Stimulated activated CD4-positive, alpha-beta T cell treated with anti-CD3 and anti-CD28 coated beads, Interleukin-1b, Interleukin-23, amount 100 ng/mL, for 24 hours (primary cell): ENCODE measurements around the gene RSPO4.
"Not testable (repeated sequence)": the region's sequence is repeated elsewhere in the genome, so short reads cannot be mapped to it uniquely, and the experiment has no call there.

Source experiments
- DNase-seq, 4 experiments: peaks; one replicate each; pipeline ENCODE4 v3.0.0-alpha.2; 2020; ENCODE audit warnings: low read depth in 4 of 4, low spot score in 1 of 4

RSPO4 gene

DNA sequence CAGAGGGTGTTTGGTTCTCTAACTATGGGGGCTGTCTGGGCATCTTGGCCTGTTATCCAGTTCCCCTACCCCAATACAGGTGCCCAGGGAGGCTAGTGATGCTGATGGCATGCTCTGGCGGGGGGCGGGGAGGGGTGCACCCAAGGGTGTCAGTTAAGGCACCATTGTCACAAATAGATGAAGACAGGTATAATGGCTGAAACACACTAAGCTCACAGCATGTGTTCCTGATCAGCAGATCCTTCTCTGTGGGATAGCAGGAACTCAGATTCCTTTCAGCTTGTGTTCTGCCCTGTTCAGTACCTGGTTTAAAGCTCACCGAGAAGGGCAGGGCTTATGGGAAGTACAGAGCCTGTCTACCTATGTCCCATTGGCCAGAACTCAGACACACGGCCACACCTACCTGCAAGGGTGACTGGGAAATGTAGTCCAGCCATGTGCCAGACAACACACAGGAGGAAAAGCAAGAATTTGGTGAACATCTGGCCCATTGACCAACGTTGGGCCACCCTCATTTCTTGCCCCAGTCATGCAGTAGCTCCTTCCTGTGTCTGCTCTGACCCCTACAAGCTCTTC, 3.4 kb upstream of the RSPO4 start:
- peak in 1 of 4 experiments; percentile 10 for DNase-seq

DNA sequence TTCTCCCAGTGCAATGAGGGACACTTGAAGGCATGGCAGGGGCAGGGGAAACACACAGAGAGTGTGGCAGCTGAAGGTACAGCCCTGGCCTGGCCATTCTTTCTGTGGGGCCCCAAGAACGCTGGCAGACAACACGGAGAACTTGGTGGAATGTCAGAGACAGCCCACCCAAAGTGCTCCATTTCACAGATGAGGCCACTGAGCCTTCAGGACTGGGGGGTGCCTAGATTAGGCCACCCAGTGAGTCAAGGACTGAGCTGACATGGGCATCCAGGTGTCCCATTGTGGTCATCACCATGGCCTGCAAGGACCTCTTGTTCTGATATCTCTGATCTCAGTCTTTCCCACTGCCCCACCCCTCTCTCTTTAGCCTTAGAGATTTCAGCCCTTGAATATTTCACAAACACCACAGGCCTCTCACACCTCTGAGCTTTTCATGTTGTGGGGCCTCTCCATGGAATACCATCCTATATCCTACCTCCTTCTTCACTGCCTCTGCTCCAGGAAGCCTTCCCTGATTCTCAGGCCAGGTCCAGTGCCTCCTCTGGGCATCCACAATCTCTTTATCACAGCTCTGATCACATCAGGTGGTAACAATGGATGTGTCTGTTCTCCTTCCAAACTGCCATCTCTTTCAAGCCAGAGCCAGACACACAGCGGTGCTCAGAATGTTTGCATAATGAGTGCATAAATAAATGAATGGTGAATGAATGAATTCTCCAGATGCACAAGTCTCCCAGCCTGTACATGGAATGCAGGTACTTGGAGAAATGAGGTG, 2.0 kb upstream of the RSPO4 start:
- DNase-seq: no peak

DNA sequence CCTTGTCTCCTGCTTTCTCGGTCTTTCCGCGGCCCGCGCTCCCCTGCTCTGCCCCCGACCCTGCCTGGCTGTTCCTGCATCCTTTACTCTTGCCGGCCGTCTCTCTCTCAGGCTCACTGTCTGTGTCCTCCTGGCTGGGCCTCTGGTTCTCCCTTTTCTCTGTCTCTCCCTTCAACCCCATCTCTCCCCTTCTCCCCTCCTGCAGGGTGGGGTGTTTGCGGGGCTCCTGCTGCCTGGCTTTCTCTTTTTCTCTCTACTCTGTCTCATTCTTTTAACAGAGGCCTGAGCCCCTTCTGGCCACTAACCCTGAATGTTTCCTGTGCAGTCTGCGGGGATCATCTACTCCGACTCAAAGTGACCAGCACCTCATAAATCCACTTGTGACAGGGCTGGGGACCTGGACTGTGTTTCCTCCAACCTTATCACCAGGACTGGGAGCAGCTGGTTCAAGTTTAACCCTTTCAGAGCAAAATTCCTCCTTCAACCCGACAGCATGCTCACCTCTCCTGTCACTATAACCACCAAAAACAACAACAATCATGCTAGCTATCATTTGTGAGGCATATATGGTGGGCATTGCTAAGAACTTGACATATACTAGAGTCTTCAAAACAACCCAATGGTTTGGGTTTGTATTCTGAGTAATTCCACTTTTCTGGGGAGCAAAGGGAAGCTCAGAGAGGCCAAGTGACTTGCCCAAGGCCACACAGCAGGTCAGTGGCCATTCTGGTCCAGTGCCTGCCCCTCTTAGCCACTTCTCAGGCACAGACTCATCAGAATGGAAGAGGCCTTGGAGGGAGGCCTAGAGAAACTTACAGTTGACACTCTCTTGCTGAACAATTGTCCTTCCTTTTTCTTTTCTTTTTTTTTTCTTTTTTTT, 811 bp upstream of the RSPO4 start:
- no peak for DNase-seq

DNA sequence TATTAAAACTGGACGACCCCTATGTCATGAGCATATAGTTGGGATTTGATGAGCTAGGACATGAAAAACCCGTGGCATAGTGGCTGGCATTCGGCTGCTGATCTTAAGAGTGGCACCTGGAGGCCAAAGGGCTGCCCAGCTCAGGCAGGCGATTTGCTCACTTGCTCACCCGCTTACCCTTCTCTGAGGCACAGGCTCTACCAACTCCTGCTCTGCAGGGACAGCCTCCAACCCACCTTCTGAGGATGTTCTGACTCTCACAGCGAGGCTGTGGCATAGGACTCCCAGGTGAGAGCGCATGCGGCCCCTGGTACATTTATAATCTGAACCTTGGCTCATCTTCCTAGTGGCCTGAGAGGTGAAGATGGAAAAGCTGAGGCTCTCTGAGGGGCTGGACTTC, 995 bp downstream of the RSPO4 start:
- no peak for DNase-seq

DNA sequence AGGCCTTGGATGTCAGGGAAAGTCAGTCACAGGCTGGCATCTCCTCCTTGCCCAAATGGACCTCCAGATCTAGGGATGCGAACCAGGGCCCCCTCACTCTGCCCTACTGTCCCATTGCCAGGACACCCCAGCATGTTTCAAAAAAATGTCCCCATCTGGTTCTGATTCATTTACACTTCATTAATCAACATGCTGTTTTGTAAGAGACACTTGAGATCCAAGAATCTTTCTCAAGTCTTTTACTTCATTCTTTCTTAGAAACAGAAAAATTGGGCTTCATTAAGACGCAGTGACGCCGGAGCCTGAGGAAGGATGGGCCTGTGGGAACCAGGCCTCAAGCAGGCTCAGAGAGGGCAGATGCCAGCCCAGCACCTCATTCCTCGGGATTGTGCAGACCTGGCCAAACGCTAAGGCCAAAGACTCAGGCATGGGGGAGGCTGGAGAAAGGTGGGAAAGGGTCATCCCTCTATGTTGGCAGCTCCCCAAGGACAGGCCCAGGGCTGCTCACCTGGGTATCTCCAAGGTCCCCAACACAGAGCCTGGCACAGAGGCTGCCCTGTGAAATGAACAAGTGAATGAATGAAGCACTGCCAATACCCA, 3.8 kb downstream of the RSPO4 start:
- DNase-seq: no peak

DNA sequence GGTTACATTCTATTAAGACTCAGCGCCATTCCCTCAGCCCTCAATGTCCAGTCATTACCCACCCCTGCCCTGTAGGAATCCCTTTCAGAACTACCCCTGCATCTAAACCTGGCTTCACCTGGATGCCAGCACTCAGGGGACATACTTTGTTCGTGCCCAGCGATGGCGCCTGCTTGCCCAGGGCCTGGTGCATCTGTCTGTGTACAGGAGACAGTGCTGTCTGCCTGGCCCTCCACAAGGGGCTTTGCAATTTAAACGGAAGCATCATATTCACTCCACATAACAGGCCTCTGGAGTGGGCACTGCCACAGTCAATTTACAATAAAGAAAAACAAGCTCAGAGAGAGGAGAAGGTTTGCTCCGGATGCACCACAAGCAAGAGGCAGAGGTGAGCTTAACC, 4.6 kb downstream of the RSPO4 start:
- DNase-seq: no peak

DNA sequence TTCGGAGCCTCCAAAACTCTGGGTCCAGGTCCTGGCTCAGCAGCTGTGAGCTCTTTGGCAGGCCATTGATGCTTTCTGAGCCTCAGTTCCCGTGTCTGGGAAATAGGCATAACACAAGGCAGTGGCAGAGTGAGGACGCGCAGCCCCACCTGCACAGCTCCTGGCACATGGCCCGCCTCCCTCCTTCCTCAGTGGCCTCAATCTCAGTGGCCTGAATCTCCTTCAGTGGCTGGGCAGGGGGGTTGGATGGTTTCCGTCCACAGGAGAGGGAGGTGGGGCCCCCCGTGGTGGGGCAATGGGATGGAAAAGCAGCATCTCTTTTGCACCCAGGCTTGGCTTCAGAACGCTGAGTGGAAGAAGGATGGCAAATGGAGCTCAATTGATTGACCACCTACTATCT, 5.1 kb downstream of the RSPO4 start:
- DNase-seq: no peak

DNA sequence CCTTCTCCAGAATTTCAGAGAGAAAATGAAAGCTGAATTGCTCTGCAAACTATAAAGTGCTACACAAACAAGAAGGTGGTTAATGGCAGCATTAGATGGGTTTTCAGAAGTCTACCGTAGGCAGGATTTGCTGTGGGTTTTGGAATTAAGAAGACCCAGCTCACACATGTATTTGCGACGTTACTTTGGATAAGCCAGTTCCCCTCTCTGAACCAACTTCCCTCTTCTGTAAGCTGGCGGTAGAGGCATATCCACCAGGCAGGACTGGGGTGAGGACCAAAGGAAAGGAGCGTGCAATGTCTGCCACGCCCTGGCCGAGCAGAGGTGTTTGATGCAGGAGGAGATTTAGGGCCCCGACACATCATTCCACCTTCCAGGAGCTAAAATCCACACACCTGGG, 6.9 kb downstream of the RSPO4 start:
- DNase-seq: no peak

DNA sequence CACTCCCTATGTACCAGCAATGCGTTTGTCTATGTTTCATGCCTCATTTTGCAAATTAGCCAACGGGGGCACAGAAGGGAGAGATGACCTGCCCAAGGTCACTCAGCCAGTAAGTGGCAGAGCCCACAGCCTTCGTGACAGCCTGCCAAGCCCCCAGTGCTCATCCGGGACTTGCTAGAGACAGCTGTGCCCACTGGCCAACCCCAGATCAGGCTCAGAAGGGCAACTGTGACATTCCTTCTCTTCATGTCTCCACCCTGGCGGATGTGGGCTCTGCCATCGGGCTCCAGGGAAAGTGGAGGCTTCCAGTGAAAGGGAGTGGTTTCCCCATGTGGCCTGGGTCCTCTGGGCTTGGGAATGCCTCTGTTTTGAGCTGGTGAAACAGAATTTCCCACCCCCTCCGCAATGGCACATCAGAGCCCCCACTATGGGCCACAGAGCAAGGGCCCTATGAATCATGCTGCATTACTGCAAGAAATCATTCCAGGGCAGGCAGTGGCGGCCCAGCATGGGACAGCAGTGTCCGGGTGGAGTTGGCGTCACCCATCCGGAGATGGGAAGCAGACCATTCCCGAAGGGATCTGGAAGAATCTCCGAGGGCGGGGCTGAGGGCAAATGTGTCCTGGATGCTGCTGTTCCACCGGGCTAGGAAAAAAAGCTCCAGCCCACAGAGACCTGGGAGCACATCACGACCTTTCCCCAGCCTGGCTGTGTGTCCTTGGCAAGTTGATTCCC, 9.1 kb downstream of the RSPO4 start:
- DNase-seq: no peak

DNA sequence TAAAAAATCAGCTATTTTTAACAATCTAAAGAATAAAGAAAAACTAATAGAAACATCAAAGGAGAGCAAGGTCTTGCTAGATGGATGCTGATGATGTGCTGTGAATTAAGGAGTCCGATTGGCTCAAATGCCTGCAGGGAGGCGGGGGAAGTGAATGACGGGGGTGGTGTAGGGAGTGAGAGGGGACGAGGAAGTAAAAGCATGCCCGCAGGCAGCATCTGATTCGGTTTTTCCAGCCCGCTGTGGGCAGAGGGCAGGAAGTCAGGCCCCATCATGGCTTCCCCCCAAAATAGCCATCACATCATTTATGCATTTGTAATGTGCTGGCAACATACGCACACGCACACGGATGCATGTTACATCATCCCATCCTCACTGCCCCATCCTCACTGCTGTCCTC, 10.3 kb downstream of the RSPO4 start:
- DNase-seq: no peak

DNA sequence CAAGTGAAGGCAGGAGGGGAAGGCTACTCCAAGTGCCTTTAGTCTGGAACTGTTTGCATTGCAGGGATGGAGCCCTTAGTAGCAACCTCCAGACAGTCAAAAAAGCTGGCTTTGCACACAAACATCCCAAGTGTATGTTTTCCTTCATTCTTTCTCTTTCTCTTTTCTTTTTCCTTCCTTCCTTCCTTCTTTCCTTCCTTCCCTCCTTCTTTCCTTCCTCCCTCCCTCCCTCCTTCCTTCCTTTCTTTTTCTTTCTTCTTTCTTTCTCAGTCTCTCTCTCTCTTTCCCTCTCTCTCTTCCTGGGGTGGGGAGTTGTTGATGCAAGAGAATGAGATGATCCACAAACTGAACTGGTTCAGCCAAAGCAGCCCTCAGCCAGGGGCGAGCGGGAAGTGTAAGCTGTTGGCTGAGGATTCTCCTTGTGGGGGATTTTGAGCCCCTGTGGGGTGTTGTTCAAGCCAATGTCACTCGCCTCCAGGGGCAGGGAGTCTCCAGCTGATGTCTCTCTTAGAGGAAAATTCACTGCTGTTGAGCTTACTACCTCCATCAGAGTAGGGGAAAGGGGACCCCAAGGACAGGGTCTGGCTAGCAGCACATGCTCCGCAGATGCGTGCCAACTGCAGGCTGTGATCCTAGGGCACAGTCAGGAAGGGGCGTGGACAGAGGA, 11.7 kb downstream of the RSPO4 start:
- no peak for DNase-seq

DNA sequence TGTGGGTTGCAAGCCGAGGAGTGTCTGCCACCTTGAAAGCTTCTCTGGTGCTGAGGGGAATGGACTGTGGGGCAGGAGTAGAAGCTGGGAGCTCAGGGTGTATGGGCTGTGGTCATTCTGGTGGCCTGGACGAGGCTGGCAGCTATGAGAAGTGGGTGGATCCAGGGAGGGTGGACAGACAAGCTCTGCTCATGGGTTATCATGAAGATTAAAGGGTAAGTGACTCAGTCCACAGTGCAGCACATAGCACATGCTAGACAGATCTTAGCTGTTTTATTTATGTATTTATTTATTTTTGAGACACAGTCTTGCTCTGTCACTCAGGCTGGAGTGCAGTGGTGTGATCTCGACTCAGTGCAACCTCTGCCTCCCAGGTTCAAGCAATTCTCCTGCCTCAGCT, 13.8 kb downstream of the RSPO4 start:
- DNase-seq: no peak

DNA sequence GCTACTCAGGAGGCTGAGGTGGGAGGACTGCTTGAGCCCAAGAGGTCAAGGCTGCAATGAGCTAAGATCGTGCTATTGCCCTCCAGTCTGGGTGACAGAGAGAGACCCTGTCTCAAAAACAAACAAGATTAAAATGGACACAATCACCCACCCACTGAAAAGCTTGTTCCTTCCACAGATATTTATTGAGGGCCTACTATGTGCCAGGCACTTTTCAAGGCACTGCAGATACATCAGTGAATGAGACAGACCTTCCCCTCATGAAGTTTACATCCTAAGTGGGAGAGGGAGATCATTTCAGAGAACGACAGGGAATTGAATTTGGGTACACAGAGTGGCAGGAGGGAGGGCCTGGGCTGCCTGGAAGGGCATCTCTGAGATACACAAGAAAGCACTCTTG, 14.4 kb downstream of the RSPO4 start:
- no peak for DNase-seq

DNA sequence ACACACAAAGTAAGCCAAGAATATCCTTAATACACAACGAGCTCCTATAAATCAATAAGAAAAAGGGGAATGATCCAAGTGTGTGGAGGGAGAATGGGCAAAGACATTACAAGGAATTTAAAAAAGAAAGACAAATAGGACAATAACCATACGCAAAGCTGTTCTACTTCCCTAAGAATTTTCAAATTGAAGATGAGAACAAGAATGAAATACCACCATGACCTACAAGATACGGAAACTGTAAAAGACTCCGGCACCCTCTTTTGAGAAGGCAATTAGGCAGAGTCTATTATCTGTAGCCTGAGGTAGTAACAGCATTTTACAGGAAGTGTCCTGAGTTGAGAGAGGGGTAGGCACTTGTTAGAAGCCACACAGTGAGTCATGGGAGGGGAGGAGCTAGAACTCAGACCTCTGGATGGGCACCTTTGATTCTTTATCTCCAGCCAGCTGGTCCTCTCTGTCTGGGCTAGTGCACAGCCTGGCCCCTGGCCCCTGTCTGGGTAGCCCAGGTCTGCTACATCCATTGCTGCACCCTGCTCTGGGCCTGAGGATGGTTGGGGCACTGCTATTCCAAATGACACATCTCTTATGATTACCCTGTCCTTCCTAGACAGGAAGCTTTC, 15.3 kb downstream of the RSPO4 start:
- no peak for DNase-seq

DNA sequence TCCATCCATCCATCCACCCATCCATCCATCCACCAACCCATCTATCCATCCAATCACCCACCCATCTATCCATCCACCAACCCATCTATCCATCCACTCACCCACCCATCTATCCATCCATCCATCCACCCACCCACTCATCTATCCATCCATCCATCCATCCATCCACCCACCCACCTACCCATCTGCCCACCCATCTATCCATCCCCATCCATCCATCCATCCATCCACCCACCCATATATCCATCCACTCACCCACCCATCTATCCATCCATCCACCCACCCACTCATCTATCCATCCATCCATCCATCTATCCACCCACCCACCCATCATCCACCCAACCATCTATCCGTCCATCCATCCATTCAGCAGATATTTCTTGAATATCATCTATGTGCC, 17.1 kb downstream of the RSPO4 start:
- DNase-seq: not testable (repeated sequence)

DNA sequence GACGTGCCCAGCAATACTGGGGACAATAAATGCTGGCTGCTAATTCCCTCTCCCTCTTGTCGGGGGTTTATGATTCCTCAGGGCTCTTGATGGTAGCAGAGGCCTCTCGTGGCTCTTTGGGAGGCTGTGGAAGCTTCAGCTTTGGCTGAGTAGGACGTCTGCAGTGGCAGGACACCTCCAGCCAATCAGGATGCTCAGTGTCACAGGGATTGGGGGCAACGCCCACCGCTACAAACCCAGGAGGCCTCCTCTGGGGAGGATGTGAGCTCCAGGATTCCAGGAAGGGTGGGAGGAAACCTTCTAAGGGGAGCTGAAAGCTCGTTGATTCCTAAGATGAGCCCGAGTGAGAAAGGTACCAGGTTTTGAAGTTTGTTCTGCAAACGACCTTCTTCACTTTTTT, 19.4 kb downstream of the RSPO4 start:
- DNase-seq: no peak

DNA sequence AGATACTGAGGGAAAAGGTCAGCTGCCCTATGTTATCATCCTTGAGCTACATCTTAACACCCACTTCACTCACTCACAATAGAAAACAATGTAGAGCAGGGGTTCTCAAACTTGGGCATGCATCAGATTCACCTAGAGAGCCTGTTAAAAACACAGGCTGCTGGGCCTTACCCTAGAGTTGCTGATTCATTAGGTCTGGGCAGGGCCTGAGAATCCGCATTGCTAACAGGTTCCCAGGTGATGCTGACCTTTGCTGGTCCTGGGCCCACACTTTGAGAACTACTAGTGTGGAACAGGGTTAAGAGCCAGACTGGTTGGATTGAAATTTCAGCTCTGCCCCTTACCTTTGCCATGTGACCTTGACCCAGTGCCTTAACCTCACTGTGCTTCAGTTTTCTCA, 25.1 kb downstream of the RSPO4 start:
- DNase-seq: no peak

DNA sequence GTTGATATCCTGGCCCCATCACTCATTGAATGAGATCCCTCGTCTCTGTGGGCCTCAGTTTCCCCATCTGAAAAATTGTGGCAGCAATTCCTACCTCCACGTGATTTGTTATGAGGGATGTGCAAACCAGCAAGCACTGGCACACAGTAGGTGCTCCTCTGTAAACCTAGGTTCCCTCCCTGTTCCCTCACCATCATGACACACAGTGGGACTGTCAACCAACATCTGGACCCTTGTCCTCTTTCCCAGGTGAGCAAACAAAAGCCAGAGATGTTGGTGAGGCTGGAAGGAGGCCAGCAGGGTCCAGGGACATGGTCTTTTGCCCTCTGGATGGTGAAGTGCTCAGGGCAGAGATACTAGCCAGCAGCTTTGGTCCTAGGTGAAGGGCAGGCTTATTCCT, 26.1 kb downstream of the RSPO4 start:
- DNase-seq: no peak

DNA sequence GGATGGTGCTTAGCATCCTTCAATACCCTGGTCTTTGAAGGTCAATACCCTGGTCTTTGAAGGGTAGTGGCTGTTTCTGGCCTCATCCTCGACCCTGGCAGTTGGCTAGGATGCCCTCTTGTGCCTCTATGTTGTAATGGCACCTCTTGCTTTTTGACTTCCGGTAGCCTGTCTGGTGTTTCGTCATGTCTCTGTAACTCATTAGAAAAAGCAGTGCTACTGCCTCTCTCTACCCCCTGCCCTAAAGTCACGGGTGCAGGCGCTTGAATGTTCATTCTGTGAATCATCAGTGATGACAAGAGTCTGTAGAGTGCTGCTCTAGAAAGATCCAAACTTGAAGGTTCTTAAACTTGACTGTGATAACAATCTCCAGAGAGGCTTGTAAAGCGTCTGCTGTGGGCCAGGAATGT, 28.3 kb downstream of the RSPO4 start:
- DNase-seq: no peak

DNA sequence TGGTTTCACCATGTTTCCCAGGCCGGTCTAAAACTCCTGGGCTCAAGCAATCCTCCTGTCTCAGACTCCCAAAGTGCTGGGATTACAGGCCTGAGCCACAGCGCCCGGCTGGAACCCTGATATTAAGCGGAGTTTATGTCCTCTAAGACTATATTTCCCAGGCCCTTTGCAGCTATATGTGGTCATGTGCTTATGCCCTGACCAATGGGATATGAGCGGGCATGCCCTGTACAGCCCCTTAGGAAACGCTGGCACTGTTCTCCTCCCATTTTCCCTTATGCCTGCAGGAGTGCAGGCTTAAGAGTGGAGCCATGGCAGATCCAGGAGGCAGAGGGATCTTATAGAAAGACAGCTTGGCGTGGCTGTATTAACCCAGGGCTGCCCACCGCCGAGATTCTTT, 29.9 kb downstream of the RSPO4 start:
- DNase-seq: no peak
